OCI-LY1 (cell line): Measurements from ENCODE around the gene ATXN7L1.

Experiments
- CTCF ChIP-seq: fragments of 200-600 bp; sonication (generic), shearing (Covaris generic); IDR thresholded peaks from 2 replicates; pipeline ENCODE4 v1.5.1; 2017; ENCODE audit warnings: mild to moderate bottlenecking, antibody characterized with exemption, low read length, moderate library complexity, mixed read lengths
- EZH2 ChIP-seq: fragments of 200-600 bp; sonication (generic), shearing (Covaris generic); IDR thresholded peaks from 2 replicates; pipeline ENCODE4 v1.8.0; 2017; ENCODE audit warnings: borderline replicate concordance, mixed run types, mild to moderate bottlenecking, antibody characterized with exemption, low read length, moderate library complexity, mixed read lengths

GRCh38 chr7:105619590-105619989 is 256.8 kb downstream of the ATXN7L1 start:
- TF ChIP-seq CTCF (no peak), EZH2 (no peak)
